GM21528 (cell line): ENCODE data around the gene CELF2.

Source experiments
- ATAC-seq: cut with Tn5 transposase; IDR thresholded peaks from one replicate; pipeline ENCODE4 v1.9.1; 2021; ENCODE audit warnings: mild to moderate bottlenecking, moderate library complexity; ENCODE audit not compliant: unreplicated experiment, low FRiP score

Gene CELF2

DNA sequence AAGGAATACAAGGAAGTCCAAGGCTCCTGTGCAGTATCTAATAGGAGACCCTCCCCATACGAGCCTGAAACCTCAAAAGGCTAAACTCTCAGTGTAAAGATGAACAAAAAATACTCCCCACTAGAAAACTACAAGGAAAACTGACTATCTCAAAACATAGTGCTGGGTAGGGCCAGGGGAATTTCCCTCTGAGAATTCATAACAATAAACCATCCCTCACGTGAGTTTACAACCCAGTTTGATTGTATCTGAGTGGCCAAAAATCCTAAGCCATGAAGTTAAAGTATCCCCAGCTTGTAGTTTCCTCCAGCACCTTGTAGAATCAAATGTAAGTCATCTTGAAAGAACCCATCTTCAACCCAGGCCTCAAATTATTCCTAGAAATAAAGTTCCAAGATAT lies 293.4 kb downstream of the CELF2 start:
- no peak for ATAC-seq

DNA sequence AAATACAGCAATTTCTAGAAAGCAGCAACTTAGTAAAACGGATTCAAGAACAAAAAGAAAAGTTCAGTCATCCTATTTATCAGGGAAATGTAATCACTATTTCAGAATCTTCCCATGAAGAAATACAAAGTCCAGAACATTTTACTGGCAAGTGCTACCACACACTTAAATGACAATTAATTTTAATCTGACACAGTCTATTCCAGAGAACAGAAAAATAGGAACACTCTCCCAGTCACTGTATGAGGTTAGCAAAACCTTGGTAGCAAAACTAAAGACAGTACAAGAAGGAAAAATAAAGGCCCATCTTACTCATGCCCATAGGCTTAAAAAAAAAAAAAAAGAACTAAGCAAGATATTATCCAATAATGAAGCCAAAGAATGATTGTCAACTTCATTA lies 295.8 kb downstream of the CELF2 start:
- ATAC-seq: no peak

DNA sequence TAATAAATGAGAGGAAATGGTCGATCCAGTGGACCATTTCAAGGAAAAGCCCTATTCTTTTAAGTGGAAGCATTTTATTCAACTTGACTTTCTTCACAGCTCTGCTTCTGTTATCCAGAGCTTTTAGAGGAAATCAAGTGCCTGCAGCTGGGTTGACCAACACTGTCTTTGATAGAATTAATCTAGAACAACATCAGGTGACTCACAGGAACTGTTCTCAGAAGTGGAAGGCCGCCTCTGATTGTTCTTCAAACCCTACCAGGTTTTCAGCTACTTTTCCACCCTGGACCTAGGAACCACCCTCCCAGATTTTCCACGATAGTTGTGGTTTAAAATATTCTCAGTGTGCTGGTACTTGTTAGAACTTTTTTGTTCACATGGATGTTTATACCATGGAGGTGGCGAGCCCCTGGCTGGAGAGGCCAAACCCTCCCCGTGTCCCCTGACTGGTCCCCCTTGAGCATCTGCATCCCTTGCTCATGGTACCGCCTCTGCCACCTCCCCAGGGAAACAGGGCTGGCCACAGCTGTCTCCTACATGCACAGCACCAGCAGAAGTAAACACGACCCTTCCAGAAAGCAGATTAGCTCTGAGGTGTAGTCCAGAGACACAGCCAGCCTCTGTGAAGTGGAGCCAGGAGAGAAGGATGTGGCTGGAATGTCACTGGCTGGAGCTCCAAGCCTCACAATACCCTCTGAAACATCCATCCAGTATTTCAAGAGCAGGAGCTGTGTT lies 300.4 kb downstream of the CELF2 start:
- no peak for ATAC-seq

DNA sequence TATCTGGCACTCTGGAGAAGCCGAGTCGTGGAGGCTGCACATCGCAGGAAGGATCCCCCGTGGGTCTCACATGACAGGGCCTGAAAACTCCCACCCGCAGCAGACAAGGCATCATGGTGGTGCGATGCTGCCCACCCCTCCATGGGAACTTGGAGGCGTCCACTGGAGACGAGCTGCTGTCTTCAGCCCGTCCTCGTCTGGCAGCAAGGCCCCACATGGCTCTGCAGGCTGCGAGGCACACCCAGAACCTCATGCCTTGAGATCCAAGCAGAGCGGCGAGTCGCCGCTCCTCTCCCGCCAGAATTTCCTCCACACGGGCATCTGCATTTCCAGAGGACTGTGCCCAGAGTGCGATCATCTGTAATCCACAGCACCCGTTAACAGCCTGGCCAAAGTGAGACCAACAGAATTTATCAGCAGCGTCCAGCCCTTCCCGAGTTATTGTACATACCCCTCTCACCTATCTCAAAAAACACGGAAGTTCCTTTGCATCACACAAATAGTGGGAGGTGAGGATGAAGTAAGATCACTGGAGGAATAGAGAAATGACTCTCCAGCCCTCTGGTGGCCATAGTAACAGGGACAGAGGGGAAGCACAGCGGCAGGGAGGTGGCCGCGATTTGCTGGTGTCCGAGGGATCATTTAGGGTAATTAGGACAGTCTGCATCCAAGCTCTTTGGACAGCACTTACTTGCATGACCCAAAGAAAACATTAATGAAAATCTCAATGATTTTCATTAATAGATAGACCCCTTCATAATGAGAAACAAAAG lies 301.3 kb downstream of the CELF2 start:
- no peak for ATAC-seq

DNA sequence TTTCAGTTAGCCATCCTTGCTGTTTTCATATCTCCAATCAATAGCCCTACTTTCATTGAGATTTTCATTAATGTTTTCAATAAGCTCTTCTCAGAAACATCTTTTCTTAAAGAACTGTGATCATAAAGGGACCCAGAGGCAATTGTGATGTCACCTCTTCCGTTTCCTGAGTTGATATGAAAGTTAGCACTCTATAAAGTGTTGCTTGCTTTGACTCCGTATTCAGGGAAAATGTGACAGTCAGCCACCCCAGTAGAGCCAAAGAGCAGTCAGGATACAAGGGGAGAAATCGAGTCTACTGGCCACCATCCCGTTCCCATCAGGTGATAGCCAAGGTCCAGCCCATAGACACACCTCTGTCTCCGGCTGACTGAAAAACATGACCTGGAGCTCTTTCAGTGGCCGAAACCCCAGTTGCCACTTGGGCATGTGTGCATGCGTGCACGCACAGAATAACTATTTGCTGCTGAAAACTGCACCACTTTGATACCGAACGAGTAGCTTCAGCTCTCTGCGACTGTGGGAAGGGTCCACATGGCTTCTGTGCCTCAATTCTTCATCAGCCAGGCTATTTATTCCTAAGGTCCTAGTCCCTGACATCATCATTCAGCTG lies 302.4 kb downstream of the CELF2 start:
- ATAC-seq: no peak

DNA sequence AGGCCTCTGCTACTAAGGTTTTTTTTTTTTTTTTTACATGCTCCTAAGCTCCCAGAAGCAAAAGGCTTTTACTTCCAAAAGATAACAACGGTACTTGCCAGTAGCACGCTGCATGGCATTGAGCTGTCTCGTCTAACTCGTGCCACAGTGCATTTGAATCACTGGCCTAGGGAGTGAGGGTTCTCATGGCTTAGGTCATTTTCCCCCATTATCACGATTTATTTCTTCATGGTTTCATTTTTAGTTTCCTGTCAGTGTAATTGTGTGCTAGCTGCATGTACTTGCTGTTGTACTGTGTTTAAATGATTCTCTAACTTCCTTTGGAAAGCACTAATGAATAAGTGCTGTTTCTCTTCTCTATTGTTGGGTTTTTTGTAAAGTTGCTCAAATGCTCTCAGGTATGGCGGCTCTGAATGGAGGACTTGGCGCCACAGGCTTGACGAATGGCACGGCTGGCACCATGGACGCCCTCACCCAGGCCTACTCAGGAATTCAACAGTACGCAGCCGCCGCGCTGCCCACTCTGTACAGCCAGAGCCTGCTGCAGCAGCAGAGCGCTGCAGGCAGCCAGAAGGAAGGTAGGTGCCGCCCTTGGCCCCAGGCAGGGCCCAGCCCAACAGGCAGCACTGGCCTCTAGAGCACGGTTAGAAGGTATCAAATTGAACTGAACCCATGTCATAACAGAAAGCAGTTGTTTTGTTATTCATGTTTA lies 303.3 kb downstream of the CELF2 start:
- no peak for ATAC-seq

DNA sequence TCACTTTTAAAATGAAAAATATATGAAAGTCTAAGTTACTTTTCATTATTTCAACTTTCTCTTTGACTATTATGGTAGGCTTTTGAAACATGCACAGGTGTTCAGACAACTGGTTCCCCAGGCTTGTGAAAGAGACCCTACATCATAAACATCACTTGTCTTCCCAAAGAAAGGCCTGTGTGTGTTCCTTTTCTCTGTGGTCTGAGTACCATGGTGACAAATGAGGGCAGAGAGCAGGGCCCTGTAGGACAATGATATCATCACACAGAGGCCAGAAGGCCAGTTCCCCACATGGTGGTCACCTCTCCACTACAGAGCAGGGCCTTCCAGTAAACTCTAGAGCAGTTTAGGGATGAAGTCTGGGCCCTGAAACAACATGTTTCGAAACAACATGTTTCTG lies 305.0 kb downstream of the CELF2 start:
- ATAC-seq: no peak

DNA sequence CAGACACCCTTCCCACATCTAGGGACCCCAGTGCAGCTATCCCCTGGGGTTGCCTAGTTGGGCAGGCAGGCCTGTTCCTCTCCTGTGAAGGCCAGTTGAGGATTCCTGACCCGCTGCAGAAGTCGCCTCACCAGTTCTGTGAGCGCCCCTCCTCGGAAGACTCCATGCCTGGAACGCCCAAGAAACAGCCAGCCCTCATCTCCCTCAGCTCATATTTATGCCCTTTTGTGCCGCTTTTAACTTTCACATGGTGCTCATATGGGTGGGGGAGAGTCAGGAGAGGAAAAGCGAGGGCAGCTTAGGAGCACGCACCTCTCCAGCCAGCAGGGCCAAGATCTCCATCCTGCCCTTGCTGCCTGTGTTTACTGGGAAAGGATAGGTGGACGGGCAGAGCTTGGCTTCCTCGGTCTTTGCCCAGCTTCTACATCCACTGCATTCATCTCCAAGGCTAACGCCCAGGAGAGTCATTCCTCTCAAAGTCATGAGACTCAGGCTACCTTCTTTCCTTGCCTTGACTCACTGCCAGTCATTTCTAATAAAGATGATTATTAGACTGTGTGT lies 307.2 kb downstream of the CELF2 start:
- no peak for ATAC-seq

DNA sequence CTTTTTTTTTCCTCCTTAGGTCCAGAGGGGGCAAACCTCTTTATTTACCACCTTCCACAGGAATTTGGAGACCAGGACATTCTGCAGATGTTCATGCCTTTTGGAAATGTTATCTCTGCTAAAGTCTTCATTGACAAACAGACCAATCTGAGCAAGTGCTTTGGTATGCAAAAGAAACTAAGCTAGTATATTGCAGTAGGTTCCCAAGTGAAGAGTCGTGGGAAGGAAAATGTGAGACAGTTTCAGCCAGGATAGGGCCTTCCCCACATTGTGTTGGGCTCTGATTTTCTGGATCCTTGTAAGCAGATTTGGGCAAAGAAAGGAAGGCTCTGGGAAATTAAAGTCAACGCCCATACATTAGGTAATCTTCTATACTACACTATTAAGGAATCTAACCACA lies 308.1 kb downstream of the CELF2 start:
- ATAC-seq: no peak

DNA sequence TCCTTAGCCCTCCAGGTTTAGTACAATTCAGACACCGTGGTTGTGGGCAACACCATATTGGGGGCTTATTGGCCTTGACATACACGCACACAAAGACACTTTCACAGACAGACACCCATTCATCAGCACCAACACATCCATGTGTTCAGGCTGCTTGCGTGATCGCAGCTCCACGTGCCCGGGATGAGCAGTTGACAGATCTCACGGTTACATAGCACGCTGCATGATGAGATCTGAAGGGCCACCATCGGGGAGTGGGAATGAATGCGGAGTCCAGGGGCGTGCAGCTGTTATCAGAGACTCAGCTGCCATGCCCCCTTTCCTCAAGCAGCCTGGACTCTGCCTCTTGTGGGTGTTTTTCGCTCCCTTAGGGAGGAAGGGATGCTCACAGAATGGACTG lies 308.6 kb downstream of the CELF2 start:
- no peak for ATAC-seq

DNA sequence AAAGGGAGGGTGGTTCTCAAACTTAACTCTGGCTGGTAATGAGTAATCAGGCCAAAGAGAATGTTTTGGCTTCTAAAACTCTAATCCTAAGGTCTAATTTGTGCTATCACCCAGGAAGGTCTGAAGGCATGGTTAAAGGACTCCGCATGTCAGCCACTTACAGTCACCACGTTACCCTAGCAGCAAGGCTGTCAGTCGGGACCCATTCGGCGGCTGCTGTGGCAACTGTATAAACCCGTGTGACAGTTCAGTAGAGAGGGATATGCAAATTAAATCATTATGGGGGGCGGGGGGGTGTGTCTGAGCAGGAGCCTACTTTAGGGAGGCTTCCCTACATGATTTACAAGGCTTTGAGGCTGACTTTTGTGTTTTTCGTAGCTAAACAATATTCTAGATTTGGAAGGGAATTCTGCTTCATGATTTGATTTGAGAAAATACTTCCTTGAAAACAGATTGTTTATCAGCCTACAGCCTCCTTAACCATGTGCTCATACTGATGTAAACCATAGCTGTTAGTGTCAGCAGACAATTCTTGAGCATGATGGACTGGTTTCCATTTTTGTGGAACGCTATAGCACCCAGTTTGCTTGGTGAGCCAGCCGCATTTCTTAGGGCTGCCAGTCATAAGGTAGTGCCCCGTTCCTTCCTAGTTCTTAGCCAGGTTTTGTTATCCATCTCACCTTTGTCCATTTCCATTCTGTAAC lies 309.4 kb downstream of the CELF2 start:
- no peak for ATAC-seq

DNA sequence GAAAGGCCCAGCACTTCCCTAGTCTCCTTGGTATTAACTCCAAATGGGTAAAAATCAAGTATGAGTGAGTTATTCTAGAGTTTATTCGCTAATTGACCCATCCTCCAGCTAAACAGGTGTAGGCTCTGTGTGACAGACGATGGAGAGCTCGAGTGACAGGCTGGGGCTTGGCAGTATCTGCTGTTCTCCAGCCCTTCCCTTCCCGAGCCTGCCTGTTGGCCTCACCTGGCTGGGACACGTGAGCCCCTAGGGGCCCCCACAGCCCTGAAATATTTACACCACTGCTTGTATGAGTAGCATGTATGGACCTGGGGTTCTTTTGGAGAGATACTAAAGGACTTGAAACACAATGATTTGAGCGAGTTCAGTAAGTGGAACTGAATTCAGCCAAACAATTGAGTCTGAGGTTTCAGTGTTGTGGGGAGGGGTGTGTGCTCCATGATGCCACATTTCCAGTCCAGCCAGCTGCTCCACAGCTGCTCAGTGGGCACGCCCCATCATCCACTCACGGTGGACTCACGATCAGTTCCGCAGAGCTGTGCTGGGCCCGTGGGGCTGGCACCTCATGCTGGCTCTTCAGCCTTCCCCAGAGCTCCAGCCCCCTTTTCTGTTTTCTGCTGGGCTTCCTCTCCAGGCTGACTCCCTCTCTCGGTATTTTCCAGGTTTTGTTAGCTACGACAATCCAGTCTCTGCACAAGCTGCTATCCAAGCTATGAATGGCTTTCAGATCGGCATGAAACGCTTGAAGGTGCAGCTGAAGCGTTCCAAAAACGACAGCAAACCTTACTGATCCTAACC lies 310.8 kb downstream of the CELF2 start:
- no peak for ATAC-seq

DNA sequence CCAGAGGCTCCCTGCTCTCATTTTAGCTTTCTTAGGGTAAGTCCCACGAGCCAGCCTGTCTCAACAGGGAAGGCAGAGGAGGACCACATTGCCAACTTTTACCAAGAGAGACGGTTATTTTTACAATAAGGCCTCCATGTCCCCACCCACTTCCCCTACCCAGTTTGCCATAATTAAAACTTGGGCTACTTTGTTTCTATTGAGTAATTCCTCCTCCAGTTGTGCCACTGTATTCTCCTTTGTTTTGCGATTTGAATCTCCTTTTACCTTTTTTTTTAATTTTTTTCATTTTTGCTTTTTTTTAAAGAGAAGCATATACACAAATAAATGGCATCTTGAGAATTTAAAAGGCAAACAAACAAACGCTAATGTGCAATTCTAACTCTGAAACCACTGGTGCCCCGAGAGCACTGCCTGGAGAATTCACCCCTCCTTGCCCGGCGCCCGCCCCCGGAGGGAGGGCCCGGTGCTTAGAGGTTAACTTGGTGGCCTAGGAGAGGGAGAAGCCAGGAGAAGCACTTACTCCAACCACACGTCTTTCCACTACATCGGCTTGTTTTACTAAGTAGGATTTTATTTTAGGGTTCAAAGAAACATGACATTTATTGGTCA lies 311.5 kb downstream of the CELF2 start:
- ATAC-seq: no peak

DNA sequence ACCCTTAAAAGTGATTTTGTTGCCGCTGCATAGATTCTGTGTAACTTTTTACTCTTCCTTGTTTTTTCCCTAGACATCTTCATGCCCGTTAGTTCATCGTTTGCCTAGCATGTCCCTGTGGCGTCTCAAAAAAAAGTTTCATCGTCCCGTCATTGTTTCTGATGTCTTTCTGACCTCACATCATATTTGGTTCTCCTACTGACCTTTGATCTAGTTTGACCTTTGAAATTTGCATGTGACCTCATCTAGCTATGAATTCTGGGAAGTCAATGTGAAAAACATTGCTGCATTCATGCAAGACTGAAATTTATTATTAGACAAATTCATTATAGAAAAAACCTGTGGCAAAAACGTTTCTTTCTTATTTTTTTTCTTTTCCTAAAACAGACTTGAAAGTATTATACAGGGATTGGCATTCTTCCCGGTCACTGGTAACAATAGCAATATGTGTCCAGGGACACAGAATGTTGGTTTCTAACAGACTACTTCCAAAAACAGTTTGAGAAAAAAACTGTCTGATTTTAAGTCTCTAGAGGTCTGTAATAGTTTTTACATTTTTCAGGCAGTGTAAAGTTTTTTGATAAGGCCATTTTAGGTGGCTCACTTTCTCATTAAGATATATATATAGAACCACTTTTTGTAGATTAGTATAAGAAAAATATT lies 312.8 kb downstream of the CELF2 start:
- ATAC-seq: no peak

DNA sequence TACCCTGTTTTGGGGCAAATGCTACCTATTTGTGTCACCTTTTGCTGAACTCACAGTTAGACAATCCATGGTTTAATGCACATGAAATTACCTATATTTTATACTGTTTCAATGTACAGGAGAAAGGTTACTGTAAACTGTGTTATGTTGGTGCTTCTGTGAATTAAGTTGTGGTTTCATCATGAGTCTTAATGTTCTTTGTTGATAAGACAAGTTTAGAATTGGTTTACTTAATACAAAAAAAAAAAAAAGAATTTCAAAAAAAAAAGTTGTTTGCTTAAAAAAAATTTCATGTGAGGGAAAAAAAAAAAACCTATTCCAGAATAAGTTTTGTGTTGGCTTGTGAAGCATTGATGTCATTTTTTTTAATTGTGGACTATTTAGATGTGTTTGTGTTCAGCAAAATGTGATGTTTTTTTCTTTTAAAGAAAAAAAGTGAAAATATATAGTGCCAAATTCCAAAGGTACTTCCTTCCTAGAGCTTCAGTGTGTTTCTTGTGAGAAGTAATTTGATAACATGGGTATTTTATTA lies 313.4 kb downstream of the CELF2 start:
- ATAC-seq: no peak

DNA sequence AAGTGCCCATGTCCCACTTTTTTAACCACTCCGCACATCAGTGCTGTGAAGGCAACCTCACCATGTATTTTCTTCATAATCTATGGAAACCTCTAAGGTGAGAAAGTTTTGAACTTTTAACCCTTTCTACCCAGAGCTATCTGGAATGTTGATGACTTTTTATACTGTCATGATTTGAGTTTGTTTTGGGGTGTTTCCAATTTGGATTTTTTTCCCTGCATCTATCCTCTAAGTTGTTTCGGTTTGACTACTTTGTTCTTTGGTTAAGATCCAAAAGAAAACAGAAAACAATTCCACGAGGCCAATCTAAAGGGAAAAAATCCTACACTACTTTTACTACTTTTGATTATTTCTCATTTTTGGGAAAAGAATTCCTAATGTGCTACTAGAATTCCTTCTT lies 314.1 kb downstream of the CELF2 start:
- ATAC-seq: no peak

DNA sequence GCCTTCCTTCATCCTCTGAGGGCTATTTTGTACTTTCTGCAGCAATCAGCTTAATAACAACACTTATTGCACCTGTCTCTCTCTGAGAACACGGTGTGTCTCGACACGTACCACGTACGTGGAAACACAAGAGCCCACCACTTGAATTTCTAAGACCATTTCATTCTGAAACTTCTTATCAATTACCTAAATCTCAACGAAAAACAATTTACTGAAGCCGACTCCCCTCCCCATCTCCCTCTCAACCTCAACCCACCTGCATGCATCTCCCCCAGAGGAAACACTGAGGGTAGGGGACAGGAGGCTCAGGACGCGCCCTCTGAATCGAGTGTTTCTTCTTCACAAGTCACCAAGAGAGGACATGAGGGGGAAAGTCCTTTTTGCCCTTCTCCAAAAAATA lies 315.2 kb downstream of the CELF2 start:
- no peak for ATAC-seq

DNA sequence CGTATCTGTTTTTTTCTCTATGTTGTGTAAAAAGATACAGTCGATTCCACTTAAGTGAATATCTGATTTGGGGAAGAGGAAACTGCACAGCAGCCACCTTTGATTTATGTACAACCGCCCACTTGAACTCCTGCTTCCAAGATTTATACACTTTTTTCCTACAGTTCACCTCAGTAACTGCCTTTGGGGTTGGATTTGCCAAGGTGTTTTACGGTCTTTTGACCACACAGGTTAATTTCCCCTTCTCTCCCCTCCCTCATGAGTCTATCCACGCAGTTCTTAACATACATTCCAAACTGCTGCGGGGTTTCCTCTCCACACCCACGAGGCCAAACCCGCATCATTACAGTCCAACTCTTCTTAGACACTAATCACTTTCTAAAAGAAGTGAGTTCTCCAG lies 316.8 kb downstream of the CELF2 start:
- no peak for ATAC-seq
